Loucy (cell line): ENCODE data around the gene PCAT7.

ENCODE experiments used
- H2AFZ ChIP-seq: fragments of 200-600 bp; sonication (generic); 2 replicates; pipeline ENCODE4 v1.6.0; 2016; ENCODE audit warnings: antibody characterized with exemption, mild to moderate bottlenecking, low read length, moderate library complexity
- H3F3A ChIP-seq: fragments of 200-600 bp; 2 replicates; pipeline ENCODE4 v1.6.0; 2016; ENCODE audit warnings: antibody characterized with exemption, low read depth, mild to moderate bottlenecking
- H3K27me3 ChIP-seq: fragments of 200-600 bp; sonication (generic); 2 replicates; pipeline ENCODE4 v1.6.1; 2014; ENCODE audit warnings: low read length, mild to moderate bottlenecking; ENCODE audit not compliant: insufficient read depth, poor library complexity, severe bottlenecking
- H3K36me3 ChIP-seq: fragments of 200-600 bp; sonication (generic); 2 replicates; pipeline ENCODE4 v1.6.1; 2016; ENCODE audit warnings: low read length; ENCODE audit not compliant: insufficient read depth
- H3K4me1 ChIP-seq: fragments of 200-600 bp; sonication (generic); 2 replicates; pipeline ENCODE4 v1.5.1; 2014; ENCODE audit warnings: low read length, mild to moderate bottlenecking; ENCODE audit not compliant: insufficient read depth, poor library complexity, severe bottlenecking
- H3K4me2 ChIP-seq: fragments of 200-600 bp; sonication (generic); 2 replicates; pipeline ENCODE4 v1.6.0; 2014; ENCODE audit warnings: antibody characterized with exemption, low read length, low read depth, mild to moderate bottlenecking; ENCODE audit not compliant: poor library complexity, severe bottlenecking
- H3K4me3 ChIP-seq: fragments of 200-600 bp; sonication (generic); 2 replicates; pipeline ENCODE4 v1.5.1; 2014; ENCODE audit warnings: low read length, mild to moderate bottlenecking, mixed read lengths; ENCODE audit not compliant: poor library complexity, severe bottlenecking
- H3K79me2 ChIP-seq: fragments of 200-600 bp; sonication (generic); 2 replicates; pipeline ENCODE4 v1.6.1; 2014; ENCODE audit warnings: low read length; ENCODE audit not compliant: insufficient read depth
- H3K9ac ChIP-seq: fragments of 200-600 bp; sonication (generic); 2 replicates; pipeline ENCODE4 v1.6.0; 2014; ENCODE audit warnings: mild to moderate bottlenecking, low read depth, low read length, moderate library complexity; ENCODE audit not compliant: poor library complexity, severe bottlenecking
- H3K9me2 ChIP-seq: fragments of 200-600 bp; sonication (generic); replicated peaks from 2 replicates; pipeline ENCODE4 v1.6.1; 2016; ENCODE audit warnings: low read depth, low read length, mixed read lengths
- H3K9me3 ChIP-seq: fragments of 200-600 bp; sonication (generic); 2 replicates; pipeline ENCODE4 v1.6.1; 2014; ENCODE audit warnings: mild to moderate bottlenecking, antibody characterized with exemption, low read length, low read depth; ENCODE audit not compliant: insufficient read depth
- H4K20me1 ChIP-seq: fragments of 200-600 bp; sonication (generic); 2 replicates; pipeline ENCODE4 v1.6.0; 2014; ENCODE audit warnings: antibody characterized with exemption, low read length, mild to moderate bottlenecking; ENCODE audit not compliant: insufficient read depth, poor library complexity, severe bottlenecking
- EZH2phosphoT487 ChIP-seq: fragments of 200-600 bp; IDR thresholded peaks from 2 replicates; pipeline ENCODE4 v1.6.1; 2018; ENCODE audit warnings: antibody characterized with exemption, mild to moderate bottlenecking, moderate library complexity, borderline replicate concordance
- TF ChIP-seq, protein P1 (sequence below): fragments of 200-600 bp; sonication (generic); conservative IDR thresholded peaks from 2 replicates; pipeline ENCODE4 v1.5.1; 2014; ENCODE audit warnings: mild to moderate bottlenecking, antibody characterized with exemption, low read length

PCAT7 gene

DNA sequence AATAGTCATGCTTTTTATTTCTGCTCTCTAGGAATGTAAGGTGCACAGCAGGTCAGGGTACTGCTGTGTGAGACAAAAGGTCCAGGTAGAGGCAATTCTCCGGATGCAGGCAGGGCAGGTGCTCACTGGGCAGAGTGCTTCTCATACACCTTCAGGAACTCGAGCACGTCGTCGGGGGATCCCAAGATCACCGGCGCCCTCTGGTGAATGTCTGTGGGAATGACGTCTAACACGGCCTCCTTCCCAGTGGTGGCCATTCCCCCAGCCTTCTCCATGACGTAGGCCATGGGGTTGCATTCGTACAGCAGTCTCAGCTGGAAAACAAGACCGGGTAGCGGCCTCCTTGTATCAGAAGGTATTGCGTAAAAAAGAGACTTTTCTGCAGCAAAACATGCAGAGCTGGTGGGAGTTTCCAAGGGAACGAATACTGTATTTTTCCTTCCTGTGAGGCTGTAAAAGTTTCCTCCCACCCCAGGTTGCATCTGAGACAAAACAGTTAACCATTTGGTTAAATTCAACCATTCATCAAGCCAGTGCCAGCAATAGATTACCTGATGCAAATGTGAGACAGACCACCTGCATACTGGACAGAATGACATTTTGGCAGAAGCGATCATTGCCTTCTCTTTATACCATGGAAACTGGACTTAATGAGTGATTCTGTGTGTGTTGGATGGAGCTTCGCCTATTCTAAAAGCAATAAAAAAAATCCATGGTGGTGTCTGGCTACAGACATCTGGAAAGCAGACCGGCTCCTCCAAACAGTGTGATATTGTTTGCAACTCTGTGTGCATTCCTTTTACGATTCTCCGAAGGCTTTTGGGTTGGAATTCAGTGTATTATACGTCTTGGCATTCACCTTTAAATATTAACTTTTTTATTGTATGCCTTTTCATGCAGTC lies 48.6 kb downstream of the PCAT7 start:
- H3K79me2 ChIP-seq = no peaks in the 10 kb centered on the region
- H3K4me2 ChIP-seq = peak overlapping the region; percentile 37
- peak overlapping the region; percentile 44; the same call in 1 of the 2 replicates for H2AFZ ChIP-seq
- H3K36me3 ChIP-seq = no peaks in the 10 kb centered on the region
- no peaks in the 10 kb centered on the region for H3K9me3 ChIP-seq
- no peak for TF ChIP-seq EZH2phosphoT487
- TF ChIP-seq, protein P1, sequence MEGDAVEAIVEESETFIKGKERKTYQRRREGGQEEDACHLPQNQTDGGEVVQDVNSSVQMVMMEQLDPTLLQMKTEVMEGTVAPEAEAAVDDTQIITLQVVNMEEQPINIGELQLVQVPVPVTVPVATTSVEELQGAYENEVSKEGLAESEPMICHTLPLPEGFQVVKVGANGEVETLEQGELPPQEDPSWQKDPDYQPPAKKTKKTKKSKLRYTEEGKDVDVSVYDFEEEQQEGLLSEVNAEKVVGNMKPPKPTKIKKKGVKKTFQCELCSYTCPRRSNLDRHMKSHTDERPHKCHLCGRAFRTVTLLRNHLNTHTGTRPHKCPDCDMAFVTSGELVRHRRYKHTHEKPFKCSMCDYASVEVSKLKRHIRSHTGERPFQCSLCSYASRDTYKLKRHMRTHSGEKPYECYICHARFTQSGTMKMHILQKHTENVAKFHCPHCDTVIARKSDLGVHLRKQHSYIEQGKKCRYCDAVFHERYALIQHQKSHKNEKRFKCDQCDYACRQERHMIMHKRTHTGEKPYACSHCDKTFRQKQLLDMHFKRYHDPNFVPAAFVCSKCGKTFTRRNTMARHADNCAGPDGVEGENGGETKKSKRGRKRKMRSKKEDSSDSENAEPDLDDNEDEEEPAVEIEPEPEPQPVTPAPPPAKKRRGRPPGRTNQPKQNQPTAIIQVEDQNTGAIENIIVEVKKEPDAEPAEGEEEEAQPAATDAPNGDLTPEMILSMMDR = peak; percentile 86
- no peaks in the 10 kb centered on the region for H3K4me1 ChIP-seq
- H3K27me3 ChIP-seq = peaks cover 35% of the 10 kb centered on the region
- H3K9ac ChIP-seq = no peak overlapping the region
- peak overlapping the region; percentile 11 for H3K4me3 ChIP-seq
- H3F3A ChIP-seq = no peaks in the 10 kb centered on the region
- no peaks in the 10 kb centered on the region for H3K9me2 ChIP-seq
- no peaks in the 10 kb centered on the region for H4K20me1 ChIP-seq

DNA sequence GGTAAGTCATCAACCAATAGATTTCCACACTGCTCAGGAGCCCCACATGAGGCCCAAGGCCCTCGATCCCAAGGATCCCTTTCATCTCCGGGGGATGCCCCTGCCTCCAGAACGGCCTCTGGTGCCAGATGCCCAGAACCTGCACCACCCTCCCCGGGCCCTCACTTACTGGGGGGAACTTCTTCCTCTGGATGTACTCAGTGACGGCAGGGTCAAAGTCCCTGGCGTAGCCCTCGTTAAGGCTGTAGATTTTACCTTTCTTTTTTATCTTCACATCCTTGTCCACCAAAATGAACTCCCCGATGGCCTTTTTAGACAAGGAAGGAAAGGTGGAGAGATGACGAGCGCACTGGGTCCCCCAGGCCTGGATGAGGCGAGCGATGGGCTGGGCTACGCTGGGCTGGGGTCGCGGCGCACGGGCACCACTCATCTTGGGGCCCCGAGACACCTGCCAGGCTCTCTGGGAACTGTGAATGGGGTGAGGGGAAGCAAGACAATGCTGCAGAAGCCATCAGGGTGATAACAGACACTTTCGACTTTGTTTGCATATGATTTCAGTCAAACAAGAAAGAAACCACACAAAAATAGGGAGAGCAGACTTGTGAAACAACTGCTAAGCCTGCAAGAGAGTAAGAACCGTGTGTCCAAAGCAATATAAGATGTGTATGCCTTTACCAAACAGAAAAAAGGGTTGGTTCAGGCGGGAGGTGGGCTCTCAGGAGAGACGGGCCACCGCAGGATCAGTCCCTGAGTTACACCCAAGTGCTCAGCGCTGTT lies 52.0 kb downstream of the PCAT7 start:
- H2AFZ ChIP-seq = no peak overlapping the region
- H3K9me3 ChIP-seq = no peaks in the 10 kb centered on the region
- peaks cover 3% of the 10 kb centered on the region for H3K4me1 ChIP-seq
- no peak overlapping the region for H3K9ac ChIP-seq
- peaks cover 58% of the 10 kb centered on the region for H3K27me3 ChIP-seq
- no peaks in the 10 kb centered on the region for H3K79me2 ChIP-seq
- H3K4me3 ChIP-seq = no peak overlapping the region
- no peak overlapping the region for H3K4me2 ChIP-seq
- TF ChIP-seq, protein P1 = no peak
- TF ChIP-seq EZH2phosphoT487 = no peak
- no peaks in the 10 kb centered on the region for H3K36me3 ChIP-seq
- no peaks in the 10 kb centered on the region for H3F3A ChIP-seq
- no peaks in the 10 kb centered on the region for H4K20me1 ChIP-seq
- no peaks in the 10 kb centered on the region for H3K9me2 ChIP-seq

DNA sequence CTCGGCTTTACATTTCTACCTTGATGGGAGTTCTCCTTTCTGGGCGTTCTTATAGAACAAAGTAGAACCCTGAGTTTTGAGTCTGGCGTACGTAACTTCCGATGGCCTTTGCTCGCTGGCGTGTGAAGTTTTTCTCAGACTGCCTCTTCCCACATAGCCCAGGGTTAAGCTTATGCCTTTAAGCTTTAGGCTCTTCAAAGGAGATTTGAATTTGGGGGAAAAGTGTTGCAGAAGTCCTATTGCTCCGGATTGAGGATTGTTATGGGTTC lies 52.5 kb downstream of the PCAT7 start:
- H3K9ac ChIP-seq = no peak overlapping the region
- TF ChIP-seq EZH2phosphoT487 = no peak
- TF ChIP-seq, protein P1 = no peak
- H3K4me1 ChIP-seq = peaks cover 6% of the 10 kb centered on the region
- H3F3A ChIP-seq = no peaks in the 10 kb centered on the region
- H3K4me2 ChIP-seq = no peak overlapping the region
- no peak overlapping the region for H2AFZ ChIP-seq
- H3K79me2 ChIP-seq = no peaks in the 10 kb centered on the region
- no peaks in the 10 kb centered on the region for H3K36me3 ChIP-seq
- no peak overlapping the region for H3K4me3 ChIP-seq
- peaks cover 58% of the 10 kb centered on the region for H3K27me3 ChIP-seq
- no peaks in the 10 kb centered on the region for H4K20me1 ChIP-seq
- no peaks in the 10 kb centered on the region for H3K9me3 ChIP-seq
- H3K9me2 ChIP-seq = no peaks in the 10 kb centered on the region
